NCI-H526 (cell line): Measurements from ENCODE around the gene PCDH9.

Experiments used
- DNase-seq, 2 experiments: peaks; one replicate each; lab custom pipeline; 2025; lab: John Stamatoyannopoulos, UW

PCDH9 gene

GRCh38 chr13:66341635-66342377 is 888.3 kb downstream of the PCDH9 start:
- no peak for DNase-seq

- no peak for DNase-seq
These were observed 890.9 kb downstream of the PCDH9 start for GRCh38 chr13:66339214-66339613.

- DNase-seq, result no peak
These were observed 891.6 kb downstream of the PCDH9 start for GRCh38 chr13:66338542-66338941.

GRCh38 chr13:66335626-66336025 is 894.5 kb downstream of the PCDH9 start:
- no peak for DNase-seq

- DNase-seq, result no peak
These were observed 900.1 kb downstream of the PCDH9 start for GRCh38 chr13:66329988-66330451.

GRCh38 chr13:66328476-66328875 is 901.7 kb downstream of the PCDH9 start:
- no peak for DNase-seq

GRCh38 chr13:66323745-66324347 is 906.3 kb downstream of the PCDH9 start:
- no peak for DNase-seq

GRCh38 chr13:66322936-66323335 is 907.2 kb downstream of the PCDH9 start:
- DNase-seq, result no peak

- no peak for DNase-seq
These were observed 907.9 kb downstream of the PCDH9 start for GRCh38 chr13:66322193-66322740.

- DNase-seq, result no peak
These were observed 915.2 kb downstream of the PCDH9 start for GRCh38 chr13:66314911-66315310.

- DNase-seq, result no peak
These were observed 916.7 kb downstream of the PCDH9 start for GRCh38 chr13:66313413-66313812.

GRCh38 chr13:66312312-66313087 is 917.6 kb downstream of the PCDH9 start:
- no peak for DNase-seq

- DNase-seq, result no peak
These were observed 924.0 kb downstream of the PCDH9 start for GRCh38 chr13:66305961-66306617.

GRCh38 chr13:66301482-66301881 is 928.7 kb downstream of the PCDH9 start:
- no peak for DNase-seq

- DNase-seq, result peak; percentile 94 to 98
These were observed 929.1 kb downstream of the PCDH9 start for GRCh38 chr13:66301006-66301405.

- no peak for DNase-seq
These were observed 933.3 kb downstream of the PCDH9 start for GRCh38 chr13:66296875-66297274.

GRCh38 chr13:66296328-66296727 is 933.8 kb downstream of the PCDH9 start:
- no peak for DNase-seq

- peak in 1 of 2 experiments; percentile 12 for DNase-seq
These were observed 943.3 kb downstream of the PCDH9 start for GRCh38 chr13:66286806-66287205.

- DNase-seq, result no peak
These were observed 954.7 kb downstream of the PCDH9 start for GRCh38 chr13:66275416-66275815.

- no peak for DNase-seq
These were observed 957.1 kb downstream of the PCDH9 start for GRCh38 chr13:66273011-66273410.

GRCh38 chr13:66266761-66267160 is 963.4 kb downstream of the PCDH9 start:
- DNase-seq, result no peak

- no peak for DNase-seq
These were observed 963.8 kb downstream of the PCDH9 start for GRCh38 chr13:66266348-66266747.
